Measurements from ENCODE around the gene SCN1A.

Gene SCN1A

DNA sequence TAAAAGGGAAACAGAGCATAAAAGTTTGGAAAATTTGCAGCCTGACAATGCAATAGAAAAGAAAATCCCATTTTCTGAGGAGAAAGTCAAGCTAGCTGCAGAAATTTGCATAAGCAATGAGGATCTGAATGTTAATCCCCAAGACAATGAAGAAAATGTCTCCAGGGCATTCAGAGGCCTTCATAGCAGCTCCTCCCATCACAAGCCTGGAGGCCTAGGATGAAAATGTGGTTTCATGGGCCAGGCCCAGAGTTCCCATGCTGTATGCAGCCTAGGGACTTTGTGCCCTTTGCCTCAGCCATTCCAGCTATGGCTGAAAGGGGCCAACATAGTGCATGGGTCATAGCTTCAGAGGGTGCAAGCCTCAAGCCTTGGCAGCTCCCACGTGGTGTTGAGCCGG, 10.3 kb upstream of the SCN1A start:
- H3K27me3 ChIP-seq (ENCODE audit: insufficient read depth, poor library complexity, severe bottlenecking) = no peaks in the 10 kb centered on the region
- no peak for TF ChIP-seq GABPA (IDR thresholded peaks at IDR 0.05; ENCODE audit: low read depth)
- TF ChIP-seq POLR2AphosphoS5 (IDR thresholded peaks at IDR 0.05; ENCODE audit: low read depth) = no peak
- no peak for TF ChIP-seq SPI1 (IDR thresholded peaks at IDR 0.05; ENCODE audit: borderline replicate concordance, low read depth)
- TF ChIP-seq, protein P1, sequence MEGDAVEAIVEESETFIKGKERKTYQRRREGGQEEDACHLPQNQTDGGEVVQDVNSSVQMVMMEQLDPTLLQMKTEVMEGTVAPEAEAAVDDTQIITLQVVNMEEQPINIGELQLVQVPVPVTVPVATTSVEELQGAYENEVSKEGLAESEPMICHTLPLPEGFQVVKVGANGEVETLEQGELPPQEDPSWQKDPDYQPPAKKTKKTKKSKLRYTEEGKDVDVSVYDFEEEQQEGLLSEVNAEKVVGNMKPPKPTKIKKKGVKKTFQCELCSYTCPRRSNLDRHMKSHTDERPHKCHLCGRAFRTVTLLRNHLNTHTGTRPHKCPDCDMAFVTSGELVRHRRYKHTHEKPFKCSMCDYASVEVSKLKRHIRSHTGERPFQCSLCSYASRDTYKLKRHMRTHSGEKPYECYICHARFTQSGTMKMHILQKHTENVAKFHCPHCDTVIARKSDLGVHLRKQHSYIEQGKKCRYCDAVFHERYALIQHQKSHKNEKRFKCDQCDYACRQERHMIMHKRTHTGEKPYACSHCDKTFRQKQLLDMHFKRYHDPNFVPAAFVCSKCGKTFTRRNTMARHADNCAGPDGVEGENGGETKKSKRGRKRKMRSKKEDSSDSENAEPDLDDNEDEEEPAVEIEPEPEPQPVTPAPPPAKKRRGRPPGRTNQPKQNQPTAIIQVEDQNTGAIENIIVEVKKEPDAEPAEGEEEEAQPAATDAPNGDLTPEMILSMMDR (IDR thresholded peaks at IDR 0.05; ENCODE audit: insufficient read depth, low read length) = no peak
- TF ChIP-seq, protein P2, sequence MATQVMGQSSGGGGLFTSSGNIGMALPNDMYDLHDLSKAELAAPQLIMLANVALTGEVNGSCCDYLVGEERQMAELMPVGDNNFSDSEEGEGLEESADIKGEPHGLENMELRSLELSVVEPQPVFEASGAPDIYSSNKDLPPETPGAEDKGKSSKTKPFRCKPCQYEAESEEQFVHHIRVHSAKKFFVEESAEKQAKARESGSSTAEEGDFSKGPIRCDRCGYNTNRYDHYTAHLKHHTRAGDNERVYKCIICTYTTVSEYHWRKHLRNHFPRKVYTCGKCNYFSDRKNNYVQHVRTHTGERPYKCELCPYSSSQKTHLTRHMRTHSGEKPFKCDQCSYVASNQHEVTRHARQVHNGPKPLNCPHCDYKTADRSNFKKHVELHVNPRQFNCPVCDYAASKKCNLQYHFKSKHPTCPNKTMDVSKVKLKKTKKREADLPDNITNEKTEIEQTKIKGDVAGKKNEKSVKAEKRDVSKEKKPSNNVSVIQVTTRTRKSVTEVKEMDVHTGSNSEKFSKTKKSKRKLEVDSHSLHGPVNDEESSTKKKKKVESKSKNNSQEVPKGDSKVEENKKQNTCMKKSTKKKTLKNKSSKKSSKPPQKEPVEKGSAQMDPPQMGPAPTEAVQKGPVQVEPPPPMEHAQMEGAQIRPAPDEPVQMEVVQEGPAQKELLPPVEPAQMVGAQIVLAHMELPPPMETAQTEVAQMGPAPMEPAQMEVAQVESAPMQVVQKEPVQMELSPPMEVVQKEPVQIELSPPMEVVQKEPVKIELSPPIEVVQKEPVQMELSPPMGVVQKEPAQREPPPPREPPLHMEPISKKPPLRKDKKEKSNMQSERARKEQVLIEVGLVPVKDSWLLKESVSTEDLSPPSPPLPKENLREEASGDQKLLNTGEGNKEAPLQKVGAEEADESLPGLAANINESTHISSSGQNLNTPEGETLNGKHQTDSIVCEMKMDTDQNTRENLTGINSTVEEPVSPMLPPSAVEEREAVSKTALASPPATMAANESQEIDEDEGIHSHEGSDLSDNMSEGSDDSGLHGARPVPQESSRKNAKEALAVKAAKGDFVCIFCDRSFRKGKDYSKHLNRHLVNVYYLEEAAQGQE (IDR thresholded peaks at IDR 0.05; ENCODE audit: insufficient replicate concordance, low read depth) = no peak
- H3K27ac ChIP-seq (replicated peaks) = no peak overlapping the region
- H3K4me3 ChIP-seq (replicated peaks; ENCODE audit: insufficient read depth, low read length) = no peak overlapping the region
- no peak for DNase-seq (ENCODE audit: low read depth in 1 of 2, low spot score in 1 of 2)

DNA sequence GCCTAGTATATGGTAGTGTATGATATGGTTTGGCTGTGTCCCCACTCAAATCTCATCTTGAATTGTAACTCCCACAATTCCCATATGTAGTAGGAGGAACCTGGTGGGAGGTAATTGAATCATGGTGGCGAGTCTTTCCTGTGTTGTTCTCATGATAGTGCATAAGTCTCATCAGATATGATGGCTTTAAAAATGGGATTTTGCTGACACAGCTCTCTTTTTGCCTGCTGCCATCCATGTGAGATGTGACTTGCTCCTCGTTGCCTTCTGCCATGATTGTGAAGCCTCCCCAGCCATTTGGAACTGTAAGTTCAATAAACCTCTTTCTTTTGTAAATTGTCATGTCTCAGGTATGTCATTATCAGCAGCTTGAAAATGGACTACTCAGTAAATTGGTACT, 9.5 kb upstream of the SCN1A start:
- H3K27me3 ChIP-seq (ENCODE audit: insufficient read depth, poor library complexity, severe bottlenecking) = no peaks in the 10 kb centered on the region
- no peak for TF ChIP-seq GABPA (IDR thresholded peaks at IDR 0.05; ENCODE audit: low read depth)
- no peak for TF ChIP-seq SPI1 (IDR thresholded peaks at IDR 0.05; ENCODE audit: borderline replicate concordance, low read depth)
- TF ChIP-seq, protein P2 (IDR thresholded peaks at IDR 0.05; ENCODE audit: insufficient replicate concordance, low read depth) = no peak
- TF ChIP-seq, protein P1 (IDR thresholded peaks at IDR 0.05; ENCODE audit: insufficient read depth, low read length) = no peak
- no peak for TF ChIP-seq POLR2AphosphoS5 (IDR thresholded peaks at IDR 0.05; ENCODE audit: low read depth)
- DNase-seq (ENCODE audit: low read depth in 1 of 2, low spot score in 1 of 2) = no peak
- H3K4me3 ChIP-seq (replicated peaks; ENCODE audit: insufficient read depth, low read length) = no peak overlapping the region
- no peak overlapping the region for H3K27ac ChIP-seq (replicated peaks)

DNA sequence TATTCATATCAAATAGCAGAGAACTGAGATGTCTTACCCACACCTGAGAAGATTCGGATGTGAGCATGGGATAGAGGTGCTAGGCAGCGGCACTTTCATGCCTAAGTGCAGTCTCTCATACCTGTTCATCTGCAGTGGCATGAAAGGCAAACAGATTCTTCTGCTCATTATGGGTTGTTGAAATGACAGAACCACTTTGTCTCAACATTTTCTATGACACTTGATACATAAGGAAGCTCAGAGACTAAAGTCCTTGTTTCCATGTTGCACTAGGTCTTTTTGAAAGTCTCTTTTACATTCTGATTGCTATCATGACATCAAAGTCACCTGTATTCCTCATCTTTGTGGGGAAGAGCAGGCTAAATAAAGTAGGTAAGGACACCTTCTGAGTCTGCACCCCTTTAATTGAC, 8.0 kb upstream of the SCN1A start:
- Histone ChIP-seq H3K27me3 (ENCODE audit: insufficient read depth, poor library complexity, severe bottlenecking) (peaks cover 3% of the 10 kb centered on the region), H3K27ac (replicated peaks) (no peak overlapping the region), H3K4me3 (replicated peaks; ENCODE audit: insufficient read depth, low read length) (no peak overlapping the region)
- TF ChIP-seq POLR2AphosphoS5 (IDR thresholded peaks at IDR 0.05; ENCODE audit: low read depth) (no peak), SPI1 (IDR thresholded peaks at IDR 0.05; ENCODE audit: borderline replicate concordance, low read depth) (no peak), GABPA (IDR thresholded peaks at IDR 0.05; ENCODE audit: low read depth) (no peak)
- TF ChIP-seq, protein P1 (IDR thresholded peaks at IDR 0.05; ENCODE audit: insufficient read depth, low read length) = no peak
- no peak for DNase-seq (ENCODE audit: low read depth in 1 of 2, low spot score in 1 of 2)

Data from HL-60 (cell line).